Pons (tissue), 1 donor: ENCODE measurements around the gene NEDD4L.
"Not testable (repeated sequence)": the region's sequence is repeated elsewhere in the genome, so short reads cannot be mapped to it uniquely, and the experiment has no call there.

Experiments used
- DNase-seq: peaks from one replicate; pipeline ENCODE4 v3.0.0-alpha.2; 2016; ENCODE audit warnings: low spot score

The NEDD4L gene

GRCh38 chr18:58043491-58044369 is at the start of gene NEDD4L:
Gene NEDD4L (plus strand): TSS chr18:58044226. CDS start chr18:58044661, 435 bp downstream.
- peak; percentile 81 for DNase-seq

DNA sequence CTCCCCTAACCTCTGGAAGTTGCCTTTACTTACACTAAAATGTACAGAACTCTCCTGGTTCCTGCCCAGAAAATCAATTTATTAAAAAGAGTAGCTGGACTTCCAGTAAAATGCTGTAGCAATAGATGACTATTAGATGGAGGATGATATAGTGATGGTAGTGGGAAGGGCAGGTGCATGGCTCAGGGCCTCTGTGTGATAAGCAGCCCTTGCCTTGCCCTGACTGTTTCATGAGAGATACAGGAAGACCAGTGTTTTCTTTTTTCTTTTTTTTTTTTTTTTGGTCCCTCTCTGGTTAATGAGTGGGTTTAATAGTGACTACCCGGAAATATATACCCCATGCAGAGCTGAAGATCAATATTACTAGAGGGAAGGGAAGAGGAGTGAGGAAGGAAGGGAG is 48.7 kb upstream of the NEDD4L start:
- no peak for DNase-seq

DNA sequence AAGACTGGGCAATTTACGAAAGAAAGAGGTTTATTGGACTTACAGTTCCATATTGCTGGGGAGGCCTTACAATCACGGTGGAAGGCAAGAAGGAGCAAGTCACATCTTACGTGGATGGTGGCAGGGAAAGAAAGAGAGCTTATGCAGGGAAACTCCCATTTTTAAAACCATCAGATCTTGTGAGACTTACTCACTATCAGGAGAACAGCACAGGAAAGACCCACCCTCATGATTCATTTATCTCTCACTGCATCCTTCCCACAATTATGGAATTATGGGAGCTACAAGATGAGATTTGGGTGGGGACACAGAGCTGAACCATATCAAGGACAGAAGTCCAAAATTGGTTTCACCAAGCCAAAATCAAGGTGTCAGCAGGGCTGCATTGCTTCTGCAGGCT is 47.1 kb upstream of the NEDD4L start:
- not testable (repeated sequence) for DNase-seq

DNA sequence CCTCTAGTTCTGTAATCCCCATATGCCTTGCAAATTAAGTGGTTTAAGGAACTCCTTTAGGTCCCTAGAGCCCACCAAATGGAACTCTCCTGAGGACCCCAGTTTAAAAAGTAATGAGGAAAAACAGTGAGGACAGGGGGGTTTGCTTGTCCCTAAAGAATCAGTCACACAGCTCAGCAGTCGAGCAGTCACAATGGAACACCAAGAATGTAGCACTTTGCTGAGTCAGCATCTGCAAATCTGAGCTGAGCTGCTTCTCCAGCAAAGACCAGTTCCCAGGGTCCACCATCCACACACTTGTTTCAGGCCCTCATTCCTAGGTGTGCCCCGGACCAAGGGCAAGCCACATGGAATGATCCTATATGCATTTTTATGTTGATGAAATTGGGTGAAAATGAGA is 46.2 kb upstream of the NEDD4L start:
- no peak for DNase-seq

DNA sequence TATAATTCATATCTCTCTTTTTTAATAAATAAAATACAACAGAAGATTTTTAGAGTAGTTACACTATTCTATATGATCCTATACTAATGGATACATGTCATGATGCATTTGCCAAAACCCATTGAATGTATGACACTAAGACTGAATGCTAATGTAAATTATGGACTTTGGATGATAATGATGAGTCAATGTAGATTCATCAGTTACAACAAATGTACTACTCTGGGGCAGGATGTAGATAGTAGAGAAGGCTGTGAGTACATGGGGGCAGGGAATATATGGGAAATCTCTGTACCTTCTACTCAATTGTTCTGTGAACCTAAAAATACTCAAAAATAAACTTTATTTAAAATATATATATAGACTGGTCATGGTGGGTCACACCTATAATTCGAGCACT is 45.6 kb upstream of the NEDD4L start:
- no peak for DNase-seq

- no peak for DNase-seq
Observed at GRCh38 chr18:58004317-58004716, 39.7 kb upstream of the NEDD4L start.

GRCh38 chr18:58005011-58005410 is 39.0 kb upstream of the NEDD4L start:
- no peak for DNase-seq

- DNase-seq, result no peak
Observed at GRCh38 chr18:58005885-58006523, 38.0 kb upstream of the NEDD4L start.

- no peak for DNase-seq
Observed at GRCh38 chr18:58009166-58009565, 34.9 kb upstream of the NEDD4L start.

- DNase-seq, result no peak
Observed at GRCh38 chr18:58010265-58010664, 33.8 kb upstream of the NEDD4L start.

DNA sequence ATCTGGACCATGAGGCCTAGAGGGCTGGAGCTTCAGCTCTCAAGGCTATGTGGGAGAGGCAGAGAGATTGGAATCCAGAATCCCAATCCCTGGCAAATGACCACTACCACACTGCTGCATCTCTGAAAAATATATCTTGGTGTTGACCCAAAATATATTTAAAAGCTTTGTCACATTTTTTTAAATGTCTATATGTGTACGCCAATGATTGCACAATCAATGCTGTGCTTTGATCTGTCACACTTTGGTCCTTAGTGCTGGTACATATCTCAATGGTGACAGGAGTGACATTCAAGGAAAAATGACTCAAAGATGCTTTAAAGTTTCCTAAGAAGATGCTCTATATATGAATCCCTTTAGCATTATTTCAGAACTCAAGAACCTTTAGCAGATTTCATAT is 31.7 kb upstream of the NEDD4L start:
- no peak for DNase-seq

- DNase-seq, result no peak
Observed at GRCh38 chr18:58013241-58014211, 30.5 kb upstream of the NEDD4L start.

GRCh38 chr18:58015065-58015780 is 28.8 kb upstream of the NEDD4L start:
- peak; percentile 82 for DNase-seq

DNA sequence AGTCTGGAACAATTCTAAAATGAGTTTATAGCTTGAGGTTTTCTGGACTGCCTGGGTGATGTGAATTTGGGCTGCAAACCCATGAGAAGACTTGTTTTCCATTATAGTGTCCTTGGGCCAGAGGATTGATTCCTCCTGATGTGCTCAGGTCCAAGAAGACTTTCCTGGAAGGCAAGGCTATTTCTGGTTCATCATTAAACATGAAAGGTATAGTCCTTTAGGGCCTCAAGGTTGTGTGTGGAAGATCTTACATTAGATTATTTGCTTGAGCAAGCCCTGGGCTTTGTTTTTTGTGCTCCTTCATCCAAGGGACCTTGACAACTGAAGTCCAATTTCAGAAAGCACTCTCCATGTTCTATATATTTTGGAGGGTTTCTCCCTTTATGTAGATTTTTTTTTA is 26.8 kb upstream of the NEDD4L start:
- DNase-seq, result no peak

DNA sequence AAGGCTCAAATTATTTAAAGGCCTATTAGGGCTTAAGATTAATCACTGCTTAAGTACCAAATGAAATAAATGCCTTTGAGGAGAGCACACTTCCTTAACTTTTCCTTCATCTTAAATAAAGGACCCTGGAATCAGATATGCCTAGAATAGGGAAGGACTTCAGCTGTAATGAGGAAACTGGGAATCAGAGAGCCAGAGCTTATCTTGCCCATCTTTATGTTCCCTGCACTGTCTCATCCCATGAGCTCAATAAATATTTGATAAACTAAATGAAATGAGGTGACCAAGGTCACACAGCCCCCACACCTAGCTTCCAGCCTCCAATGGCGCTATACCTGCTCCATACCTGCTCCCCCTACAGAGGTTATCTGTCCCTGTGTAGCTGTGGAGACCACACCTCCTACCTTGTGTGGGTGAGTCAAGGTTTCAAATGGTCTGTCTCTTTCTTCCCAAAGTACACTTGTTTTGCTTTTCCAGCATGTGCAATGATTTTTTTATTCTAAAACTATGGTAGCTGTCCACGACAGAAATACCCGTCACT is 23.4 kb upstream of the NEDD4L start:
- DNase-seq, result no peak

DNA sequence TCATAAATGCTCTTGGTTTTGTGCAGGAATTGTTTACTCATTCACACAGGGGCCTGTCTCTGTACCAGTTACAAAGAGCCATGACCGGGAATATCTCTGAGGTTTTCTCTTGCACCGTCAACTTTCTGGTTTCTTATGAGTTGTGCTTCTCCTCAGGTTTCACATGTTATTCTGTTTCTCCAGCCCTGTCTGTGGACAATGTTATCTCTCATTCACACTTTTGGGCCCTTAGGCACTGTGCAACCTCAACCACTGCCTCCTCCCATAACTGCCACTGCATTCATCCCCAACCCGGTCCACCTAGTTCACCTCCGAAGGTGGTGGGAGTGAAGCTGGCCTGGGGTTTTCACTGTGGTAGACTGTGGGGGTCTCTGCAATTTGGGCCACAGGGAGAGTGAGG is 22.5 kb upstream of the NEDD4L start:
- no peak for DNase-seq

- no peak for DNase-seq
Observed at GRCh38 chr18:58023108-58023507, 20.9 kb upstream of the NEDD4L start.

GRCh38 chr18:58024139-58024538 is 19.9 kb upstream of the NEDD4L start:
- peak; percentile 55 for DNase-seq

DNA sequence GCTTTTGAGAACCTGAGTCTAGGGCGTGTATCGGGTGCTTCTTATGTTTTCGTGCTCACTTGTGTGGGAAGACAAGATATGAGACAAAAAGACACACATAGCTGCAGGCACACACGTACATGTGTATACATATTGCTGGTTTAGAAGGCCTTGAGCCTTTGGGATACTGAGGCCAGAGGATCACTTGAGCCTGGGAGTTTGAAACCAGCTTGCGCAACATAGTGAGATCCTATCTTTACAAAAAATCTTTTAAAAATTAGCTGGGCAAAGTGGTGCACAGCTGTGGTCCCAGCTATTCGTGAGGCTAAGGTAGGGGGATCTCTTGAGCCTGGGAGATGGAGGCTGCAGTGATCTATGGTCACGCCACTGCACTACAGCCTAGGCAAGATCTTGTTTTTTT is 18.8 kb upstream of the NEDD4L start:
- no peak for DNase-seq

DNA sequence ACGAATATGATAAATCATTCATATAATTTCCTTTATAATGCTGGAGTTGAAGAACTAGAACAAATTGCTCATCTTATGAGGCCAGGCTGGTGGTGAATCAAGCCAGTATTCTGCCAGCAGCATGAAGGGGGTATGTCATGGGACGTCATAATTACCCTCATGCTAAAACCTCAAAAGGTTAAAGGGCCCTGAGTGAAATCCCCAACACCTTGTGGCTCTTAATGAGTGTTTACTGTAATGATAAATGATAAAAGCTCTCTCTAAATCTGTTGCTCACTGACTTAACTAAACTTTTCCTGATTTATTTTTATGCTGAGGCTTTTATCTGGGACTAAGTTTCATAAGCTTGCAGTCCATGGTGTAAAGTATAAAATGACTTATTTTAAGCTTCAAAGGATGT is 18.3 kb upstream of the NEDD4L start:
- DNase-seq, result no peak

GRCh38 chr18:58026395-58026794 is 17.6 kb upstream of the NEDD4L start:
- DNase-seq, result no peak
